SU-DHL-6 (cell line): Measurements from ENCODE around the gene PCDHGC4.

Experiments used
- H2AFZ ChIP-seq: fragments of 200-600 bp; sonication (generic); 2 replicates; pipeline ENCODE4 v1.6.1; 2014; ENCODE audit warnings: low read depth, mild to moderate bottlenecking, moderate library complexity, mixed read lengths, antibody characterized with exemption, low read length; ENCODE audit not compliant: severe bottlenecking
- H3F3A ChIP-seq: fragments of 200-600 bp; shearing (Covaris generic); 2 replicates; pipeline ENCODE4 v1.6.0; 2016; ENCODE audit warnings: antibody characterized with exemption, mild to moderate bottlenecking; ENCODE audit not compliant: insufficient read depth
- H3K27ac ChIP-seq: fragments of 200-600 bp; sonication (generic); 2 replicates; pipeline ENCODE4 v1.5.1; 2016; ENCODE audit warnings: low read depth, mild to moderate bottlenecking, low read length, moderate library complexity, mixed read lengths
- H3K27me3 ChIP-seq: fragments of 200-600 bp; sonication (generic), shearing (Covaris generic); 2 replicates; pipeline ENCODE4 v1.6.0; 2014; ENCODE audit warnings: mild to moderate bottlenecking, low read length
- H3K36me3 ChIP-seq: fragments of 200-600 bp; sonication (generic); 2 replicates; pipeline ENCODE4 v1.6.1; 2014; ENCODE audit warnings: mild to moderate bottlenecking, low read length, mixed read lengths
- H3K4me2 ChIP-seq: fragments of 300-600, 200-600 bp; shearing (Covaris generic), sonication (generic); 2 replicates; pipeline ENCODE4 v1.6.0; 2014; ENCODE audit warnings: low read length, low read depth, mild to moderate bottlenecking; ENCODE audit not compliant: poor library complexity, severe bottlenecking
- H3K4me3 ChIP-seq: fragments of 200-600 bp; sonication (generic); 2 replicates; pipeline ENCODE4 v1.5.1; 2014; ENCODE audit warnings: antibody characterized with exemption, low read length, mild to moderate bottlenecking, mixed read lengths; ENCODE audit not compliant: insufficient read depth, poor library complexity, severe bottlenecking
- H3K79me2 ChIP-seq: fragments of 200-600 bp; sonication (generic); 2 replicates; pipeline ENCODE4 v1.6.1; 2014; ENCODE audit warnings: mild to moderate bottlenecking, low read length, moderate library complexity; ENCODE audit not compliant: insufficient read depth
- H3K9ac ChIP-seq: fragments of 200-600 bp; sonication (generic); 2 replicates; pipeline ENCODE4 v1.7.0; 2014; ENCODE audit warnings: mild to moderate bottlenecking, low read length
- H3K9me2 ChIP-seq: fragments of 200-600 bp; sonication (generic); replicated peaks from 2 replicates; pipeline ENCODE4 v1.6.1; 2014; ENCODE audit warnings: low read length; ENCODE audit not compliant: insufficient read depth
- H3K9me3 ChIP-seq: fragments of 200-600 bp; sonication (generic); 2 replicates; pipeline ENCODE4 v1.6.1; 2014; ENCODE audit warnings: low read length, mixed read lengths; ENCODE audit not compliant: insufficient read depth
- H4K20me1 ChIP-seq: fragments of 200-600 bp; sonication (generic); 2 replicates; pipeline ENCODE4 v1.6.1; 2014; ENCODE audit warnings: low read depth, mild to moderate bottlenecking, antibody characterized with exemption, low read length, moderate library complexity, mixed read lengths
- CTCF ChIP-seq: fragments of 200-600 bp; sonication (generic); IDR thresholded peaks from one replicate; pipeline ENCODE4 v1.5.1; 2017; ENCODE audit warnings: antibody characterized with exemption, mild to moderate bottlenecking, low read length, moderate library complexity; ENCODE audit not compliant: insufficient read depth, poor library complexity, severe bottlenecking
- EZH2phosphoT487 ChIP-seq: fragments of 200-600 bp; sonication (generic), shearing (Covaris generic); conservative IDR thresholded peaks from 2 replicates; pipeline ENCODE4 v1.6.1; 2018; ENCODE audit warnings: mild to moderate bottlenecking, antibody characterized with exemption, low read length, moderate library complexity, mixed read lengths

PCDHGC4 gene

GRCh38 chr5:141484641-141485311 lies at the start of gene PCDHGC4:
Gene PCDHGC4, plus strand, starts transcription at chr5:141485030. Its CDS starts 144 bp downstream, at chr5:141485174.
- Histone ChIP-seq H3K9me3 (no peaks in the 10 kb centered on the region), H3K4me2 (peak within 1 kb of the TSS; percentile 72), H3K9me2 (no peaks in the 10 kb centered on the region), H3K27me3 (no peaks in the 10 kb centered on the region), H4K20me1 (no peaks in the 10 kb centered on the region), H3K36me3 (no peaks in the 10 kb centered on the region), H3K27ac (peak within 1 kb of the TSS; percentile 21; the same call in 1 of the 2 replicates), H3K9ac (peak within 1 kb of the TSS; percentile 42), H3K4me3 (peak within 1 kb of the TSS; percentile 45), H3K79me2 (peaks cover 73% of the 10 kb centered on the region), H3F3A (no peaks in the 10 kb centered on the region; the same call in 1 of the 2 replicates), H2AFZ (peak within 1 kb of the TSS; percentile 28)
- TF ChIP-seq CTCF: no peak
- no peak for TF ChIP-seq EZH2phosphoT487

GRCh38 chr5:141437221-141437620 lies 47.6 kb upstream of the PCDHGC4 start:
- Histone ChIP-seq H3K4me2 (no peak overlapping the region), H3K27me3 (no peaks in the 10 kb centered on the region), H3K9me3 (no peaks in the 10 kb centered on the region), H3K79me2 (no peaks in the 10 kb centered on the region), H3F3A (no peaks in the 10 kb centered on the region), H2AFZ (no peak overlapping the region), H3K36me3 (no peaks in the 10 kb centered on the region), H4K20me1 (no peaks in the 10 kb centered on the region), H3K27ac (no peak overlapping the region), H3K4me3 (no peak overlapping the region), H3K9ac (no peak overlapping the region), H3K9me2 (no peaks in the 10 kb centered on the region)
- TF ChIP-seq EZH2phosphoT487 (no peak), CTCF (no peak)

- no peaks in the 10 kb centered on the region for H3F3A ChIP-seq
- TF ChIP-seq CTCF (no peak), EZH2phosphoT487 (no peak)
- no peaks in the 10 kb centered on the region for H4K20me1 ChIP-seq
- no peaks in the 10 kb centered on the region for H3K79me2 ChIP-seq
- H3K9ac ChIP-seq: no peak overlapping the region
- no peaks in the 10 kb centered on the region for H3K9me3 ChIP-seq
- H3K4me2 ChIP-seq: no peak overlapping the region
- H3K27ac ChIP-seq: no peak overlapping the region
- H2AFZ ChIP-seq: no peak overlapping the region
- no peaks in the 10 kb centered on the region for H3K9me2 ChIP-seq
- H3K4me3 ChIP-seq: no peak overlapping the region
- no peaks in the 10 kb centered on the region for H3K36me3 ChIP-seq
- H3K27me3 ChIP-seq: no peaks in the 10 kb centered on the region
Measured at GRCh38 chr5:141439411-141440141, 45.3 kb upstream of the PCDHGC4 start.
